ENCODE data around the gene CD40.

CD40 gene

GRCh38 chr20:46175127-46175494 is 57.0 kb downstream of the CD40 start:
- no peak for DNase-seq

- no peak for DNase-seq
Observed at GRCh38 chr20:46176739-46177378, 58.7 kb downstream of the CD40 start.

- DNase-seq: no peak
Observed at GRCh38 chr20:46177768-46178167, 59.7 kb downstream of the CD40 start.

- no peak for DNase-seq
Observed at GRCh38 chr20:46178891-46179290, 60.8 kb downstream of the CD40 start.
